Measurements from ENCODE around the gene TOLLIP. TPM values are rescaled to one million over a fixed set of nuclear protein-coding genes. Genes with fewer than 3 reads are reported as not detected.

Gene TOLLIP
- total and polyA plus RNA-seq, 2 of the 8 experiments (the other 6 are each of a cell fraction or from before 2014, with no cell fraction given), result 23.7 to 34.7 TPM

- Histone ChIP-seq H2BK120ac (replicated peaks; ENCODE audit: low read depth, low read length) (no peak overlapping the region), H3K4me3 (ENCODE audit: extremely low read depth in 1 of 4, insufficient read depth in 2 of 4, low read depth in 3 of 4, low read length in 4 of 4) (no peak overlapping the region), H3K27ac (ENCODE audit: low read depth, low read length) (no peak overlapping the region), H4K20me1 (replicated peaks in 1 of 2; ENCODE audit: control insufficient read depth in 1 of 2, insufficient read depth in 2 of 2, low read length in 2 of 2) (peaks cover 11 to 27% of the 10 kb centered on the region in 2 experiments), H4K8ac (ENCODE audit: extremely low read depth, insufficient read depth, low read length) (no peak overlapping the region), H3K9me3 (ENCODE audit: insufficient read depth in 2 of 2, low read depth in 1 of 2, low read length in 1 of 2) (peaks cover 0 to 5% of the 10 kb centered on the region in 2 experiments; a peak in 1 of 4 replicates), H4K5ac (ENCODE audit: insufficient read length, low read depth, low read length) (no peak overlapping the region), H2AFZ (ENCODE audit: low read length) (no peak overlapping the region), H3K56ac (replicated peaks; ENCODE audit: insufficient read length, low read depth, low read length) (no peak overlapping the region), H3K79me1 (ENCODE audit: low read depth, low read length) (peaks cover 13% of the 10 kb centered on the region), H3K9ac (replicated peaks in 1 of 4; ENCODE audit: extremely low read depth in 1 of 4, low read depth in 3 of 4, low read length in 3 of 4) (no peak overlapping the region), H3K4ac (replicated peaks; ENCODE audit: insufficient read length, low read depth, low read length) (no peak overlapping the region), H2BK12ac (ENCODE audit: low read depth, low read length) (no peak overlapping the region), H2BK15ac (ENCODE audit: low read length) (no peak overlapping the region), H3K23me2 (ENCODE audit: low read depth, low read length) (no peaks in the 10 kb centered on the region), H3K79me2 (ENCODE audit: control insufficient read depth in 1 of 2, insufficient read depth in 2 of 2, low read length in 2 of 2) (peaks cover 0 to 28% of the 10 kb centered on the region in 2 experiments; a peak in 3 of 4 replicates), H3K36me3 (ENCODE audit: control insufficient read depth in 2 of 4, insufficient read depth in 4 of 4, low read length in 3 of 4) (peaks cover 0 to 6% (median under 1%) of the 10 kb centered on the region in 4 experiments; a peak in 2 of 8 replicates), H3K23ac (ENCODE audit: insufficient read length) (no peak overlapping the region), H4K91ac (replicated peaks; ENCODE audit: insufficient read length, low read length) (no peak overlapping the region), H2BK5ac (ENCODE audit: low read depth, low read length) (no peak overlapping the region), H2AK5ac (ENCODE audit: low read depth, low read length) (no peak overlapping the region), H3K4me2 (ENCODE audit: insufficient read depth in 1 of 2, low read depth in 2 of 2, low read length in 2 of 2) (no peak overlapping the region), H2BK20ac (ENCODE audit: low read length) (no peak overlapping the region), H3K14ac (ENCODE audit: insufficient read length) (no peak overlapping the region), H3K4me1 (replicated peaks in 1 of 4; ENCODE audit: control insufficient read depth in 3 of 4, insufficient read depth in 4 of 4, low read length in 3 of 4) (no peaks in the 10 kb centered on the region; a peak in 1 of 7 replicates), H3K27me3 (replicated peaks in 1 of 4; ENCODE audit: control insufficient read depth in 3 of 4, extremely low read depth in 1 of 4, insufficient read depth in 3 of 4, low read length in 3 of 4) (no peaks in the 10 kb centered on the region), H3K18ac (ENCODE audit: extremely low read depth, low read length) (no peak overlapping the region)
- FAIRE-seq (no peak), DNase-seq (ENCODE audit: low read depth in 1 of 2, low spot score in 2 of 2) (no peak)
- CTCF ChIA-PET (ENCODE audit: partially characterized antibody), result no interaction called here
- 92% methylated on average over 21 of the region's 22 CpGs; no CpG with 5 or more reads in 1 of the 2 experiments for WGBS, 2 experiments (ENCODE audit: extremely low coverage in 1 of 2, insufficient coverage in 1 of 2, insufficient read length in 1 of 2, insufficient replicate concordance in 2 of 2, low coverage in 1 of 2, low lambda C conversion rate in 2 of 2, missing lambda C conversion rate in 1 of 2)
- TF ChIP-seq CREB1 (IDR thresholded peaks at IDR 0.05) (no peak), BRCA1 (IDR thresholded peaks at IDR 0.05; ENCODE audit: low read depth, low read length) (no peak), JUND (IDR thresholded peaks at IDR 0.05; ENCODE audit: low read length) (no peak), TBP (IDR thresholded peaks at IDR 0.05; ENCODE audit: low read depth, low read length) (no peak), CEBPB (IDR thresholded peaks at IDR 0.05; ENCODE audit: low read depth, low read length) (no peak)
- POLR2A ChIA-PET (ENCODE audit: partially characterized antibody), result no interaction called here
Observed at GRCh38 chr11:1295086-1295485, 14.3 kb downstream of the TOLLIP start.
